ENCODE results near the gene KDM5C.
A peak's percentile ranks its signal among the peaks of the same experiment; 100 is the strongest.

KDM5C gene

DNA sequence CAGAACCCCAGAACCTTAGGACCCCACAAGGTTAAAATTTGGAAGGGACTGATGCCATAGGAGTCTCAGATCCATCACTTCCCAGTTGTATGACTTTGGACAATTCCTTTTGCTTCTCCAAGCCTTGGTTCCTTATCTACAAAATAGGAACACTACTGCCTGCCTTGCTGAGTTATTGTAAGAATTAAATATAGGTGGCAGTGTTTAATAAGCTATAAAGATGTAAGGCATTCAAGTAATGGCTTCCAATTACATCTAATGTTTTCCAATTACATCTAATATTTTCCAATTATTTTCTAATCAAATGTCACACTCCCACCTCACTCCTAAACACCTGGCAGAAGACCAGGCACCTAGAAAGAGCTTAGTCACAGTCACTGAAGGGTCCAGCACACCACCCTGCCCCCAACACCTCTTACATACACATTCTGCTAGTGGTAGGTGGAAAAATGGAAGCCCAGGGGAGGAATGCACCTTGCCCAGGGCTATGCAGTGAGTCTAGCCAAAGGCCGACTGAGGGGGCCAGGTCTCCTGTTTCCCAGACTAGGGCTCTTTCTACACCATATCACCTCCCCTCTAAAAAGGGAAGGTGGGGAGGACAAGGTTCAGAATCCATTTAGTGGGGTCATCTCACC lies 24.5 kb upstream of the KDM5C start:
- no peak for DNase-seq

DNA sequence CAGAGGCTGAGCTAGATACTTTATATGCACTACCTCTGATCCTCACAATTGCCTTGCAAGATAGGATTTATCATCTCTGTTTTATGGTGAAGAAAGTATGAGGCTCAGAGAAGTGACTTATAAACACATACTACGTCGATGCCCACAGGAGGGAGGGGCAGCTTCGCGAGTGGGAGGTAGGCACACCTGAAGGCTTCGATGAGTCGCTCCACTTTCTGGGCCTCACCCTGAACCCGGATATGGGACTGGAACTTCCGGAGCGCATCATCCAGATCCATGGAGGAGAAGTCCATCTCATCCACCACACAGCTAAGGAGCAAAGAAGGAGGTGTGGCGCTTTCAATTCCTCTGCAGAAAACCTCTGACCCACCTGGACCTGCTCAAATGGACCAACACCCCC lies 22.9 kb upstream of the KDM5C start:
- no peak for DNase-seq

DNA sequence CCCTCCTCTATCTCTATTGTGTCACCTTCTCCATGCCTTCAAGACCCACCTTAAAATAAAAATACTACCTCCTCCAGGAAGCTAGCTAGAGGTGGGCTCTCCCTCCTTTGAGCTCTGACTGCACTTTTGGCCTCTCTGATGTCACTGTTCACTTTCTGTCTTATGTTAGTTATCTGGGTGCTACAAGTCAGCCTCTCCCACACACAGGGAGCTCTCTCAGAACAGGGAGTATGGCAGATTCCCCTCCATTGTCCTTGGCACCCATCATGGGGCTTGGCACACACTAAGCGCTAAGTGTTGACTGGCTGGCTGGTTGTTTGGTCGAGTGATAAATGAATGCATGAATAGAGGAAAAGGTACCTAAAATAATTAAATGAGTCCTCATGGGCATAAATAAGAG lies 21.2 kb upstream of the KDM5C start:
- DNase-seq, result no peak

DNA sequence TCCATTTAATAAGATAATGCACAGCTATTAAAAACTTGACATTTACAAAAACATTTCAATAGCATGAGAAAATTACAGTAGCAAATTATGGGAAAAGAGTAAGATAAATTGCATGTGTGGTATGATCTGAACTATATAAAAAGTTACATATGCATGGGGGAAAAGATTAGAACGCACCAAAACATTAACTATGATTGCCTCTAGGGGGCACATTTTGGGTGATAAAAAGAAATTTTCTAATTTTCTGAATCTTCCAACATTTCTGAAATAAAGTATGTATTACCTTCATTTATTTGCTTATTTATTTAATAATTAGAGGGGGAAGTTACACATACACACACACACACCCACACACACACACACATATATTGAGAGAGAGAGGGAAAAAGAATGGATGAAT lies 19.6 kb upstream of the KDM5C start:
- DNase-seq, result no peak

DNA sequence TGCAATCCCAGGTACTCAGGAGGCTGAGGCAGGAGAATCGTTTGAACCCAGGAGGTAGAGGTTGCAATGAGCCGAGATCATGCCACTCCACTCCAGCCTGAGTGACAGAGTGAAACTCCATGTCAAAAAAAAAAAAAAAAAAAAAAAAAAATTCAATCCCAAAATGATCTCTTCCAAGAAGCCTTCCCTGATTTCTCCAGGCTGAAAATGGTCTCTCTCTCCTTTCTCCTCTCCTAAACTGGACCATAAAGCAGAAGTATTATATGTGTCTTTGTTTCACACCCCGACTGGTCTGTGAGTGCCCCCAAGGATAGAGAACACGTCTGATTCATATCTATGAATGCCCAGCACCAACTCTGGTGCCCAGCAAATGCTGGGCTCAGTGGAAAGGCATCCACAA lies 17.3 kb upstream of the KDM5C start:
- no peak for DNase-seq

DNA sequence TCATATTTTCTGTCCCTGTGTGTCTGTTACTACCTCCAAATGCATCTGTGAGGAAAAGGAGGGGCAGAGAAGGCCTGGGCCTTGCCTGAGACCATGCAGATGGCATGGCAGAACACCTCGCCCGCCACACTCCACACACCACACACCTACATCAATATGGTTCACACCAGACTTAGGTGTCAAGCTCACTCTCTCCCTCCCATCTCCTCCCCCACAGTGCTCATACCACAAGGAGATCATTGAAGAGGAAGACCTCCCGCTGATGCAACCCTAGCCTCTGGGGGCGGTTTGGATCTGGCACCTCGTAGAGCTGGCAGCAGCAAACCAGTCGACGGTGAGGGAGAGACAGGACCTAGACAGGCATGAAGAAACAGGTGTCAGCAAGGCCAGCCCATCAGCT lies 16.6 kb upstream of the KDM5C start:
- no peak for DNase-seq

DNA sequence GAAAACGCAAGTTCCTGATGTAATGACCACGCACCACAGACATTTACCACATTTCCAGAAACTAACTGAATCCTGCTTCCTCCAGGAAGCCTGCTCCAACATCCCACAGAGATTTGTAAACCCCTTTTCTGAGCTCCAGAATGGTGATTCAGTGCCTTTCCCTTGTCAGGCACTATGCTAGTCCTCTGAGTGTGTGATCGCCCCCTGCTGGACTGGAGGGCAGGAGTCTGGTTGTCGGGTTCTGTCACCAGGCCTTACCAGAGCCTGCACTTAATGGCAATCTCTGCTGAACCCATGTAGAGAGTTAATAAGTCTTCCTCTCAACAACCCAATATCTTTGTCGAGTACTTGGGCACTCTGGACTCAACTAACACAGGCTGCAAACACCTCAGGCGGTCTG lies 14.5 kb upstream of the KDM5C start:
- DNase-seq, result peak; percentile 13

DNA sequence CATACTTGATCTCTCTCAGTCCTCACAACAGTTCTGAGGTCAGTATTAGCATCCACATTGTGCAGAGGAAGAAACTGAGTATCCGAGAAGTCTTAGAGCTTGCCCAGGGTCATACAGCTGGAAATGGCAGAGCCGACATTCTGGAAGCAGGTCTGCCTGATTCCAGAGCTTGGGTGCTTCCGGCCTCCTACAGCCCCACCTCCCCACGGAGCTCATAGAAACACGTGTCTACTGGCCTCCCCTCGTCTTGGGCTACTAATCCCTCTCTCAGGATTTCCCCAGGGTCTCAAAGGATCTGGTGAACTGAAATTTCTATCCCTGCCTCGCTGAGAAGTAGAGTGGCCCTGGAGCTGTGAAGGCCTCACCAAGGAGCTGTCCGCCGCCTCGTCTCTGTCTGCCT lies 12.0 kb upstream of the KDM5C start:
- DNase-seq, result no peak

DNA sequence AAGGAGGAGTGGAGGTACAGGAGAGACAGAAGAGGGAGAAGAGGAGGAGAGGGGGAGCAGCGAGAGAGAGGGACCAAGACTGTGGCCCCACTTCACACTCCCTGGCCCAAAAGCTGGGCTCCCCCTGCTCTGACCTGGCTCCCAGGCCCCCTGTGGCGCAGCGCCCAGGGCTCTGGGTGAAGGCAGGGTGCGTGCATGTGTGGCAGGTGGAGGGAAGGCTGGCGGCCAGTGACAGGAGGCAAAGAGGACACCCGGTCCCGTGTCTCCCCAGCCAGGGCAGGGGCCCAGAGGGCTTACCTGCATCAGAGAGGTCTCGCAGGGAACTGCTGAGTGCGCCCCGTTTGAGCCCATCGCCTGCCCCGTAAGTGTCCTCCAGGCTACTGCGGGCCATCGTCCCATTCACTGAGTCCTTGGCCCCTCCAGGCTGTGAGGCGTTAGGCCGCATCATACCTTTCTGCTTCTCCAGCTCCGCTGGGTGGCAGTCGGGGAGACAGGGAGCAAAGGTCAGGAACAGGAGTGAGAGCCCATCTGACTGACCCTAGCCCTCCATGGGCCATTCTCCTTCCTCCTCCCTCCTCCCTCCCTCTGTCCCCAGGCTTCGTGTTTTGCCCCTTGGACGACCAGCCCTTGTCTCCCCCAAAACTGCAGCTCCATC lies 11.1 kb upstream of the KDM5C start:
- no peak for DNase-seq

DNA sequence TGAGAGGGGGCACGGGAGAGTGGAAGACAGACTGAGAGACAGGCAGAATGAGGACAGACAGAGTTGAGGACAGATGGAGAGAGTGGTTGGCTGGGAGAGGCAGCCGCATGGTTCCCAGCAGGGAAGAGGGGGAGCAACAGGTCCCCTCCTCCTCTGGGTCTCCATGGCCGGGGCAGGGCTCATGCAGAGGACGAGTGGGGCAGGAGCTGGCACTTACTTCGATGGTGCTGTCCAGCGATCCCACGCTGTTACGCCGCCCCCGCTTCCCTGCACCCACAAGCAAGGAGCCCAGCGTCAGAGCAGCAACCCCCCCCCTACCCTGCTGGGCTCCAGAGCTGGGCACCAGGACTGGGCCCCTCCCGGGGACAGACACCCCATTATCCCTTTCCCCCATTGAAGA lies 10.6 kb upstream of the KDM5C start:
- DNase-seq, result no peak

DNA sequence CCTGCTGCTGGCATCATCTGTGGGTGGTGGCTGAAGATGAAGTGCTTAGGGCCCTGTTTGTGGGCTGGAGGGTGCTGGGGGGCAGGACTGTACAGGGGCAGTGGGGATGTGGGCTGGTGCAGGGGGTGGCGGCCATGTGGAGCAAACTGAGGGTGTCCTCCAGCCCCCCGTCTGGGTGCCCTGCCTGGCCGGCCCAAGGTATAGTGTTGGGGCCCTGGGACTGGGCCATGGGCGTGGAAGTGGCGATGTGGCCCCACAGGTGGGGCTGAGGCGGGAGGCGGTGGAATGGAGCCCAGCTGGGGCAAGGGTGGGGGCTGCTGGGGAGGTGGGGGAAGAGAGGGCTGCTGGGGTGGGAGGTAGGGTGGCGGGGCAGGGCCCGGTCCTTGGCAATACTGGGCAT lies 9.5 kb upstream of the KDM5C start:
- DNase-seq, result no peak

DNA sequence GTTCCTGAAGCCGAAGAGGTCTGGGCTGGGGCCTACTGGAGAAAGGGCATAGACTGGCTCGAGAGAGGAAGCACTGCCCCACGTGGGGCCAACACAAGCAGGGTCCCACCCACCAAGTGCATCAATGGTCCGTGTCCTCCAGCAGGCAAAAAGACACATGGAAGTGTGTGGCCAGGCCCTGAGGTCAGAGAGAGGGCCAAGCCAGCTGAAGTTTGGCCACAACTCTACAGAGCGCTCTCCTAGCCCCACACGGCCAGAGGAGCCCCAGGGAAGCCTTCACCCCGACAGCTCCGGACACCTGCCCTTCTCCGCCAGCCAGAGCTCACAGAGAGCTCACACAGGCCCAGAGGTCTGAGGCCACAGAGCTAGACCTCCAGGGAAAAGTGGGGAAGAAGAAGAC lies 8.5 kb upstream of the KDM5C start:
- DNase-seq, result no peak

DNA sequence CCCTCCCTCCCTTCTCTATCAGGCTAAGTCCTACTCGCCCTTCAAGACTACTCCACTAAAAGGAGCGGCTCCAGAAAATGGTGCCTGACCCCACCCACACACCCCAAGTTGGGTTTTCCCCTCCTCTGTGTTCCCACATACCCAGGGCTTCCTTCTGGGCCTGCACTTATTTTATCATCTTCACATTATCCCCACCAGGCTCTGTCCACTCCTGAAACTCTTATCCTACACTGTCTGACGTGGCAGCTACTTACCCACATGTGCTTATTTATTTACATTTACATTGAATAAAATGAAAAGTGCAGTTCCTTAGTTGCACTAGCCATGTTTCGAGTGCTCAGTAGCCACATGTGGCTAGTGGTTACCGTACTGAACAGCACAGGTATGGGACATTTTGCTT lies 5.1 kb upstream of the KDM5C start:
- no peak for DNase-seq

DNA sequence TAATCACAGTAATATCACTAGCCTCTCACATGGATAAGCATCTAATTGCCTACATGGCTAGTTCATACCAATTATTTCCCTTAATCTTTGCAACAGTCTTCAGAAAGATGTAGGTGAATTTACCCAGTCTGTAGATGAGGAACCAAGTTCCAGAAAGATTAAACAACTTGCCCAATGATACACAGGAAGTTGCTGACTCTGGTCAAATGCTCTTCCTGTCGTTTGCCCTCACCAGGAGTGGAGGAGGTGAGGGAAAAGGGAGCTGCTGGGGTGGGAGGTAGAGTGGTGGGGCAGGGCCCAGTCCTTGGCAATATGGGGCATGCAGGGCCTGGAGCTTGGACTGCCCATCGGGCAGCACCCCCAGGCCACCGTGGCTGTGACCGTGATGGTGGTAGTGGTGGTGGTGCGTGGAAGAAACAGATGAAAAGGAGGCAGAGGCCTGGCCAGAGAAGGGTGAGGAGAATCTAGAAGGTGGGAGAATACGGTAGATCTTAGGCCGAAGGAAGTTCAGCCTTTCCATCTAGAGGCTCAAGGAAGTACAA lies 2.3 kb upstream of the KDM5C start:
- DNase-seq, result no peak

DNA sequence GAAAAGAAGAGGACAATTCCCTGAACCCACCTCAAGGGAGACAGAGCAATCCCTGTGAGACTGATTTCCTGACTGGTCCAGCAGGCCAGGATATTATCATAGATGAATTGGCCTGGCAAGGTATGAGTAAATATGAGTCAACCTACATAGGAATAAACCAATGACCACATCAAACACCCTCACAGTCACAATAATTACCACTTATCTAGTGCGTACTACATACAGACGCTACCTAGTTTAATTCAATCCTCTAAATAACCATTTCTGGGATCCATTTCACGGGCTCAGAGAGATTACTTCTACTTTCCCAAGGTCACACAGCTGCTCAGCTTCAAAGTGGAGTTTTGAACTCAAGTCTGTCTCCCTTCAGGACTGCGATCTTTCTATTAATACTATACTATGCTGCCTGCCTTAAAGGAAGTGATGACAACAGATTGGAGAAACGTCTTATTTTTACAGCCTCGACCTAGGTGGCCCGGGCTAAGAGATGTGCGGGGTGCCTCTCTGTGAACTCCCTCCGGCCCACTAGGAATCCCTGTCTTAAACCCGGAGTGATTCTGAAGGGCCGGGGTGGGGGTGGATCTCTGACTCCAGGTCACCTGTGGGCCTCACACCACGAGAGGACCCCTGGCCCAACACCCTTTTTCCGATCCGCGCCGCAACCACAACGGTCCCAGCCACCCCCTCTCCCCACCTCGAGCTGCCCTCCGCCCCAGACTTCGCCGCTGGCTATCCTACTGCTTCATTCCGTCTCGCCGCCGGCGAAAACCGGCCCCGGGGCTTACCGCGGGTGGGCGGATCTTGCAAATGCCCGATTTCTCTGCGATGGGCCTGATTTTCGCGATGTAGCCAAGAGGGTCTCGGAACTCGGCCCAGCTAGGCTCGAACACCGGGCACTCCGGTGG lies 800 bp downstream of the KDM5C start:
- DNase-seq, result peak; percentile 64

DNA sequence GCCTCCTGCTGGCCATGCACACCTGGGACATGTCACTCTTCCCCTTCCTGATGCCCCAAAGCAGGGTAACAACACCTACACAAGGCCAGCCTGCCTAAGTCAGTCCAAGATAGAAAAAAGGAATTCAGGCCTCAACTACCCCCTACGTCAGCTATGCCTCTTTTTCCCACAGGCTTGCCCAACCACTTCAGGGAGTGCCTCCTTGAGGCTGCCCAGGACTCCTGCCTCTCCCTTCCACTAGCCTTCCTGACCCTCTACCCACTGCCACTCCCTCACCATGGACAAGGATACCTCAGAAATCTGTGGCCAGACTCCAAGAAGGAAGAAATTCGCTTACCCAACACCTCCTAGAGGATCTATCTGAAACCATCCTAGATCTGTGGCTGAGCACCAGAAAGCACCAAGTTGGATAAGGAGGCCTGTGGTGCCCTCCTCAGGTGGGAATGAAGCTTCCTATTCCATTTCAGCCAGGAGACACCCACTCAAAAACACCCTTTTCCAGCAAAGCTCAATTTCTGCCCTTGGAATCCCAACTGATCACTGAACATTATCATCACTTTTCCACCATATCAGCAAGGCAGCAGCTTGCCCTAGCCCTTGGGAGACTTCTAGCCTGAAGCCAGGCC lies 1.8 kb downstream of the KDM5C start:
- no peak for DNase-seq

DNA sequence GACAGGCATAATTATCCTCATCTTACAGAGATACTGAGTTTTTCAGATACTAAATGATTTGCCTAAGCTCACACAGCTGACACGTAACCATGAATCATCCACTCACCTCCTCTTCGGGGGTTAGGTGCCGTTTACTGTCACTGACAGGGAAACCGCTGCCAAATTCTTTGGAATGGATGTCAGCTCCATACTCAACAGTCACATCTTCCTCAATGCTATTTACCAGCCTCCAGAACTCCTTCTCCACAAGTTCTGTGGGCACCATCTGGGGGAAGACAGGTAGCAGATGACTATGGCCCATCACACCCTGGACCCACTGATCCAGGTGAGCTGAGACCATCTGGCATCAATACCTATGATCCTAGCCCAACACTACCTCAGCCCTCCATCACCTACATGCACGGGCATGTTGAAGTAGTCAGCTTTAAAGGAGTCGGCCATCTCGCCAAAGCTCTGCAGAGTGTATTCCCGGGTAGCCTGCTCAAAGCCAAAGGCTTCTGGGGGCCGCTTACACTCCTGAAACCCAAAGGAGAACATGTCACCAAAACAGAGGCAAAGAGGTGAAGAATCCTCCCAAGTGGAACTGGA lies 13.5 kb downstream of the KDM5C start:
- no peak for DNase-seq

DNA sequence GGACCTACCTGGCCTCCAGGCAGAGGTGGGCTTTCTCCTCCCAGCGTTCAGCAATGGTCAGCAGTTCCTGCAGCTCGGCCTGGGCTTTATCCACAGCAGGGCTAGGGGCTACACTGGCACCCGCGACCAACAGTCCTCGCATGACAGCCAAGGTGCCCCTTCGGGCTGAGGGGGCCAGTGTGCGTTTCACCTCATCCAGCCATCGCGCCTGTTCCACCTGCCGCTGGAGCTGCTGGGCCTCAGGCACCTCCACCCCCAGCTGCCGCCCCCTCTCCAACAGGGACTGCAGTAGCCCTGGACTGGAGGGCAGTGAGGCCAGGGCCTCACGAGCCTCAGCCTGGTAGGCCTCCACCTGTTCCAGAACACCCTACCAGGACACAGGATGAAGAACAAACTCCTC lies 28.3 kb downstream of the KDM5C start:
- DNase-seq, result no peak

DNA sequence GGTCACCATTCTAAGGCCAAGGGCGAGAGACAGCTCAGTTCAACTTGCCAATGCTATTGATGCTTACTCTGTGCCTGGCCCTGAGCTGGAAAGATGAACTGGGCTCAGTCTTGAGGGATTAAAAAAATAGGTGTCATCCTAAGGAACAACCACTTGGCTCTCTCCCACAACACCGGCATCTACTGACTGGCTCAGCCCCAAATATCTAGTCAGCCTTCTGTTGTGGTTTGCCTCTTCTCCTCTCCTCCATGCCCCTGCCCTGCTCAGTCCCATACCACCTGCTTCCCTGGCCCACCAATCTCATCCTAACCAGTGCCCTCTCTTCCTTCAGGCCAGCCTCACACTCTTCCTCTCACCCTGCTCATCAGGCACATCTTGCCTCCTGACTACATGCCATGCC lies 29.6 kb downstream of the KDM5C start:
- DNase-seq, result no peak

DNA sequence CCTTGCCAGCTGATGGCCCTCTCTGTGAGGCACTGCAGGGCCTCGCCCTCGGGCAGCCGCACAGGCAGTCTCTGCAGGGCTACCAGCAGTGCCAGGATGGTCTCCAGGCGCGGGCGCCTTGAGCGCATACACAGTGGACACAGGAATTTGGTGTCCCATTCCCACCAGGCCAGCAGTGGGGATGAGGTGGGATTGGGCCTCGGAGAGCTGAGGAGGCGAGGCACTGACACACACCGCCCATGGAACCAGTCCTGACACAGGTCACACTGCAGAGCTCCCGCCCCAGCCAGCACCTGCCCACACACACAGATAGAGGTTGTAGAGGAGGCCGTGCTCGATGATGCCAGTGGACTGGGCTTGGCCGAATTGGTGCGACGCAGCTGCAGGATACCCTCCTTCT lies 30.7 kb downstream of the KDM5C start:
- DNase-seq, result no peak

DNA sequence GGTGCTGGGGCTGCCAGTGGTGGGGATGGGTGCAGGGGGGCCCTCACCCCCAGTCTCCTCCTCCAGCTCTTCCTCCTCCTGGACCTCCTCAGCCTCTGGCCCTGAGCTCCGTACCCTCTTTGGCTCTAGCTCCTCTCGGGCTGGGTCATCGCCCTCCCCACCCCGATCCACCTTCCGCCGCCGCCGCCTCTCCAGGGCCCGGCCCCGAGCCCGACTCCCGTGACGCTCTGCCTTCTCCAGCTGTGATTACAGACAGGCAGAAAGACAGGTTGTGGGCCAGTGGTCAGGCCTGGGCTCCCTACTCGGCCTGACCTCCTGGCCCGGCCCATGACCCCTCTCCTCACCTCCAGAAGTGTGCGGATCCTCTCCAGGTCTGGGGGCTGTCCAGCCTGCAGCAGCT lies 31.9 kb downstream of the KDM5C start:
- DNase-seq, result no peak

DNA sequence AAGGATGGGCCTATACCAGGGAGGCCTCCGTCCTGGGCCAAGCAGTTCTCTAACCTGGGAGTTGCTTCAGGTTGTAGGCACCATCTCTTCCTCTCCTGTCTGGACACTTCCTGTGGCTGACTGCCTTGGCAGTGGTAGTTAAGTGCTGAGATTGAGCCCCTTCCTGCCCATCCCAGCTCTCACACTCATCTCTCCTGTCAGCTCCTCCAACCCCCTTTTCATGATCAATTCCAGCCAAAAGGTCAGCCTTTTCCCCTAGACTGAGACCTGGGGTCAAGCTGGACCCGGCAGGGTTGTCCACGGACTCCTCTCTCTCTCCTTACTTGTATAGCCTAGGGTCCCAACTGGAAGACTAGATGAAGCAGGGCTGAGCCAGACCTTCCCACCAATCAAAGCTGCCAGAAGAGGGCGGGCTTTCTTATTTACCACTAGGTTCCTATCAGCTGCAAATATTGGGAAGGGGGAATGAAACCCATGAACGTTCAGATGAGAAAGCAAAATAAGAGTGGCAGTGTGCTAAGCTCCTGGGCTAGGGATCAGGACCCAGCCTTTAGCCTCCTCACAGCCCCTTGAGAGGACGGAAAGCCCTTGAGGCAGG lies 34.5 kb downstream of the KDM5C start:
- DNase-seq, result no peak

DNA sequence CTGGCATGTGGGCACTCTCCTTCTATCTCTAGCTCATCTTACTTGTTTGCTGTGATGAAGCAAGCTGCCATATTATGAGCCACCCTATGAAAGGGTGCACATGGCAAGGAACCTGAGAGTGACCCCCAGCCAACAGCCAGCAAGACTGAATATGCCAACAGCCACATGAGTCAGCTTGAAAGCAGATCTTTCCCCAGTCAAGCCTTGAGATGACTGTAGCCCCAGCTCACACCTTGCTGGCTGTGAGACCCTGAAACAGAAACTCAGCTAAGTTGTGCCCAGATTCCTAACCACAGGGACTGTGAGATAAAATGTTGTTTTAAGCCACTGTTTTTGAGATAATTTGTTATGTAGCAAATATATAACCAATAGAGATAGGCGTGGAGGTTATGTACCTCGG lies 36.2 kb downstream of the KDM5C start:
- no peak for DNase-seq
